ENCODE results near the gene LRRC3B. TPM values are rescaled to one million over a fixed set of nuclear protein-coding genes. Genes with fewer than 3 reads are reported as not detected.

LRRC3B gene
- under 1 TPM in 2 of 3 donors, not detected in 1; 0.35 to 0.76 TPM for total RNA-seq
- long read RNA-seq, donor 1, partial matches to known transcripts, result 0 of 1 reads
- long read RNA-seq, donor 1, other reads (novel, unspliced or antisense), result 0 of 1 reads
- long read RNA-seq, donor 2, result 0 reads

DNA sequence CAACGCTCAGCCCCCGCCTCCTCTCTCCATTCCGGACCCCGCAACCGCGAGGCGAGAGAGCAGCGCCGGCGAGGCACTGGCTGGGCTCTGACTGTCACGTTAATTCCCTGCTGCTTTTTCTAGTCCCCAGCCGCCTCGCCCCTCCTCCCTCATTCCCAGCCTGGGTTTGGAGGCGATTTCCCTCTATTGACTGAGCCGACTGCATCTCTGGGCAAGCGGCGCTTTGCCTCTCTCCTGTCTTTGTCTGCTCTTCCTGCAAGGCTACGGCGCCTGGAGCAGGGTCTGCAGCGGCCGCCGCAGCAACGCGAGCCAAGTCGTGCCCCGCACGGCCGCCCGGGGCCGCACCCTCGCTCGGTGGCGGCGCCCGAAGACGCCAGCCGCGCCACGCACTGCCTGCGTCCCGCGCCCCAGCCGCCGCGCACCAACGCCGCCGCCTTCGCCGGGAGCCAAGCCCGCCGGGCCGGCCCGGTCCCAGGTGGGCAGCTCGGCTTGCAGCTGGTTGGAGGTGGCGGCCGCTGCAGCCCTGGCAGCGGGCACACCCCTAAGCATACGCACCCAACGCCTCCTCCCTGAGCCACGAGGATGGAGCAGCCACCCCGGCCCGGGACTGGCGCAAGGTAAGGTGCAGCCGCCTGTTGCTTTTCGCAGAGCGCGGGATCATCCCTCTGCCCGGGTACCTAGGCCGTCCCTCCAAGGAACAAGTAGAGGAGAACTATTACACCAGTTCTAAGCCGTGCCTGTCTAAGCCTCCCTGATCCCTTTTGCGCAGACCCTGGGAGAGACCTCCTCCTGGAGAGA lies at the start of gene LRRC3B:
Gene LRRC3B, plus strand, starts transcription at position 152 of the 798 bp plus-strand sequence. CDS start 86,901 bp downstream, outside the sequence.
- ATAC-seq (no peak), DNase-seq (no peak)
- H3K36me3 ChIP-seq (ENCODE audit: low read depth), result no peaks in the 10 kb centered on the region
- no peaks in the 10 kb centered on the region for H3K4me1 ChIP-seq (ENCODE audit: low read depth)
- intact Hi-C loops (cut with DNase I, micrococcal nuclease), result no loop called here
- TF ChIP-seq, protein P1, sequence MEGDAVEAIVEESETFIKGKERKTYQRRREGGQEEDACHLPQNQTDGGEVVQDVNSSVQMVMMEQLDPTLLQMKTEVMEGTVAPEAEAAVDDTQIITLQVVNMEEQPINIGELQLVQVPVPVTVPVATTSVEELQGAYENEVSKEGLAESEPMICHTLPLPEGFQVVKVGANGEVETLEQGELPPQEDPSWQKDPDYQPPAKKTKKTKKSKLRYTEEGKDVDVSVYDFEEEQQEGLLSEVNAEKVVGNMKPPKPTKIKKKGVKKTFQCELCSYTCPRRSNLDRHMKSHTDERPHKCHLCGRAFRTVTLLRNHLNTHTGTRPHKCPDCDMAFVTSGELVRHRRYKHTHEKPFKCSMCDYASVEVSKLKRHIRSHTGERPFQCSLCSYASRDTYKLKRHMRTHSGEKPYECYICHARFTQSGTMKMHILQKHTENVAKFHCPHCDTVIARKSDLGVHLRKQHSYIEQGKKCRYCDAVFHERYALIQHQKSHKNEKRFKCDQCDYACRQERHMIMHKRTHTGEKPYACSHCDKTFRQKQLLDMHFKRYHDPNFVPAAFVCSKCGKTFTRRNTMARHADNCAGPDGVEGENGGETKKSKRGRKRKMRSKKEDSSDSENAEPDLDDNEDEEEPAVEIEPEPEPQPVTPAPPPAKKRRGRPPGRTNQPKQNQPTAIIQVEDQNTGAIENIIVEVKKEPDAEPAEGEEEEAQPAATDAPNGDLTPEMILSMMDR (IDR thresholded peaks at IDR 0.05), result no peak
- no peaks in the 10 kb centered on the region for H3K9me3 ChIP-seq
- H3K4me3 ChIP-seq, result no peak within 1 kb of the TSS

DNA sequence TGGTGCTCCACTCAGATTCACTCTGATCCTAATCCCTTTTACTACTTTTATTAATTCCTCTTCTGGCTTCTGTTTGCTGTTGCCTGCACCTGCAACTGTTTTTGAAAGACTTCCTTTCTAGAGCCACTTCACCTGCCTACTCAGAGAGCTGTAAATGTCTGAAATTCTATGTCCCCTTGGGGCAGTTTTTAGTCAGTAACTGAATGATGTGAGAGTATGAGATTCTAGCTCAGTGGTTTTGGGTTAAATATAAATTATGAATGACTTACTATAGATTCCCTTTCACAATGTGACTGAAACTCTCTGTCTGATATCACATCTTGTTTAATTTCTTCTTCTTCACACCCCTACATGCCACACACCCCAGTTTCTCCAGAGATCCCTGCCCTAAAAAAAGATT lies 47.8 kb upstream of the LRRC3B start:
- Histone ChIP-seq H3K9me3 (peaks cover 3% of the 10 kb centered on the region), H3K36me3 (ENCODE audit: low read depth) (no peaks in the 10 kb centered on the region), H3K4me1 (ENCODE audit: low read depth) (no peaks in the 10 kb centered on the region), H3K4me3 (no peak overlapping the region)
- intact Hi-C loops (cut with DNase I, micrococcal nuclease), result no loop called here
- ATAC-seq (no peak), DNase-seq (no peak)
- TF ChIP-seq, protein P1 (IDR thresholded peaks at IDR 0.05), result no peak

- TF ChIP-seq, protein P1 (IDR thresholded peaks at IDR 0.05), result no peak
- Histone ChIP-seq H3K36me3 (ENCODE audit: low read depth) (no peaks in the 10 kb centered on the region), H3K4me3 (no peak overlapping the region), H3K9me3 (peaks cover 2% of the 10 kb centered on the region), H3K4me1 (ENCODE audit: low read depth) (no peaks in the 10 kb centered on the region)
- DNase-seq (no peak), ATAC-seq (no peak)
- intact Hi-C loops (cut with DNase I, micrococcal nuclease), result no loop called here
These were observed 43.5 kb upstream of the LRRC3B start for GRCh38 chr3:26579116-26579515.

- no peak for DNase-seq
- TF ChIP-seq, protein P1 (IDR thresholded peaks at IDR 0.05), result no peak
- no peak for ATAC-seq
- Histone ChIP-seq H3K9me3 (peaks cover 2% of the 10 kb centered on the region), H3K4me1 (ENCODE audit: low read depth) (no peaks in the 10 kb centered on the region), H3K36me3 (ENCODE audit: low read depth) (no peaks in the 10 kb centered on the region), H3K4me3 (no peak overlapping the region)
- intact Hi-C loops (cut with DNase I, micrococcal nuclease), result no loop called here
These were observed 35.0 kb upstream of the LRRC3B start for GRCh38 chr3:26587571-26587970.

DNA sequence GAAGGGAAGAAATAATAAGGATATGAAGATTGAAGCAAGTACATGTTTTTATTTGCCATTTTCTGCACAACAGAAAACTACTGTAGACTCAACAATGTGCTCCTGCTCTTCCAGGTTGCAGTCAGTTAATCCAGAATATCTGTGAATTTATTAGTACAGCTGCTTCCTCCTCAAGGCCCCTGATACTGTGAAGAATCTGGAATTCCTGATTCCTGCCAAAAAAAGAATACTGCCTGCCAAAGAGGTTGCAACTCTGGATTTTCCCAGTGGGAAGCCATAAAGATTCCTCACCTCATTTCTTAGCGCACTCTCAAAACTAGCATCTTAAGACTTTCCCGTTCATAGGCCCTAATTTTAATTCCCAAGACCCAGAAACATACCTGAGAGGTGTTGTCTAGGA lies 33.6 kb upstream of the LRRC3B start:
- H3K4me1 ChIP-seq (ENCODE audit: low read depth), result no peaks in the 10 kb centered on the region
- intact Hi-C loops (cut with DNase I, micrococcal nuclease), result no loop called here
- H3K36me3 ChIP-seq (ENCODE audit: low read depth), result no peaks in the 10 kb centered on the region
- no peaks in the 10 kb centered on the region for H3K9me3 ChIP-seq
- DNase-seq (no peak), ATAC-seq (no peak)
- no peak overlapping the region for H3K4me3 ChIP-seq
- TF ChIP-seq, protein P1 (IDR thresholded peaks at IDR 0.05), result no peak
